Activated T-cell treated with anti-CD3 and anti-CD28 coated beads, Interleukin-2, amount 50 U/mL, for 48 hours (primary cell): ENCODE measurements around the gene LDLRAP1.
A peak's percentile ranks its signal among the peaks of the same experiment; 100 is the strongest.

ENCODE experiments used
- DNase-seq, 2 experiments: peaks; one replicate each; pipeline ENCODE4 v3.0.0-alpha.2; 2020

Gene LDLRAP1

DNA sequence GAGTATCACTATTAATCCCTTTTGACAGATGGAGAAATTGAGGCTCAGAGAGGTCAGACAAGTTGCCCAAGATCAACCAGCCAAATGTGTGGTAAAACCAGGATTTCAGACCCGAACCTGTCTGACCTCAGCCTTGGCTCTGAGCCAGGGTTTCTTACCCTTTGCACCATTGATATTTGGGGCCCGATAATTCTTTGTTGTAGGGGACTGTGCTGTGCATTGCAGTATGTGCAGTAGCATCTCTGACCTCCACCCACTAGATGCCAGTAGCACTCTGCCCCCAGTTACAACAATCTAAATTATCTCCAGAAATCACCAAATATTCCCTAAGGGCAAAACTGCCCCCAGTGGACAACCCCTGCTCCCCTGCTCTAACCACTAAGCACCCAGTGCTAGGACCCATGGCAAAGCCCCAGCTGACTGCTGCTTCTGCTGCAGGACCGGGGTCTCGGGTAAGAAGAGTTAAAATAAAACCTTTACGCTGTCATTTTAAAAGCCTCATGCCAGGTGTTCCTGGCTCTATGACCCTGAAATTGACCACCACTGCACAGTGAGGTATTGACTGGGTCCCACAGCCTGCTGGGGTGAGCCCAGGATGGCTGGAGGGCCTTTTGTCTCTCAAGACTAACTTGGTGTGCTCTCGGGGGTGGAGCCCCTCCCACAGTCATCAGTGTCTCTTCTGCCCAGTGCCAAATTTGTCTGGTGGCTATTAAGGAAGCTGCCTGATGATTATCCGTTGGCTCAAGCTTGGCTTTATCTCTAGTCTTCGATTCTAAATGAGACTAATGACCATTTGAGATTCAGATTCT lies 67.6 kb downstream of the LDLRAP1 start:
- no peak for DNase-seq

DNA sequence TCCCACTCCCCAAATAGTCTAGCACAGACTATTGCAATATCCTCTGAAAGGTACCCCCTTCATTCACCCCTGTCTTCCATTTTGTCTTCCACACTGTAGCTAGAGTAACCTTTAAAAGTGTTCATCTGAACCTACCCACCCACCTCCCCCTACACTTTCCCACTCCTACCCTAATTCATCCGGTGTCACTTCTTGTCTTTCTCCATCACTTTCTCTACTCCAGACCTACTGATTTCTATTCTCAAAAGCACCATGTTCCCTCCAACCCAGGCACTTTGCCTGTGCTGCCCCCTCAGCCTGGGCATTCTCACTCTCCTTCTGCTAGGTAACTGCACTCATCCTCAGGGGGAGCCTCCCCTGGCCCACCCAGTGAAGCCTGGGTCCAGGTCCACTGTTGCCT lies 68.4 kb downstream of the LDLRAP1 start:
- DNase-seq: no peak

DNA sequence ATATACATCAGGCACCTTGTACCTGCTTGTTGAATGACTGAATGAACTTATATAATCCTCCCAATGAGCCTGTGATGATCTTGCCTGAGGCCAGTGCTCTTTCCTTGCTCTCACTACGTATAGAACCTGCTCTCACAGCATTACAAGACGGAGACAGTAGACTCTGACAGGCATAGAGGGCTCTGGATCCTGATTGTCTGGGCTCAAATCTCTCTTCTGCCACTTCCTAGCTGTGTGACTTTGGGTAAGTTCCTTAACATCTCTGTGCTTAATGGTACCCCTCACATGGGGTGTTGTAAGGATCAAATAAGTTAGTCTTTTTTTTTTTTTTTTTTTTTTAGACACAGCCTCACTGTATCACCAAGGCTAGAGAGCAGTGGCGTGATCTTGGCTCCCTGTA lies 69.0 kb downstream of the LDLRAP1 start:
- DNase-seq: no peak

DNA sequence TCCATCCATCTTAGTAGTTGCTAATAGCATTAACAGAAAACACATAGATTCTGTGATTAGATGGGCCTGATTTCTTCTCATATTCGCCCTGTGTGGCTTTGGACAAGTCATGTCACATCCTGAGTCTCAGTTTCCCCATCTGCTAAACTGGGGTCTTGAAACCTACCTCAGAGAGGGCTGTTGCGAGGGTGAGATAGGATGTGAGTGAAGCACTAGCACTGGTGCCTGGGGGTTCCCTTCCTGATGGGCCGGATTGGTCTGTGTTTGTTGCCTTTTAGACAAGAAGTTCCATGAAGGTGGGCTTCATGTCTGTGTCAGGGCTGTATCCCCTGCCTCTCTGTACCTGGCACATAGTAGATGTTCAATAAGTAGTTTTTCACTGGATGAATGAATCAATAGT lies 69.7 kb downstream of the LDLRAP1 start:
- DNase-seq: no peak

DNA sequence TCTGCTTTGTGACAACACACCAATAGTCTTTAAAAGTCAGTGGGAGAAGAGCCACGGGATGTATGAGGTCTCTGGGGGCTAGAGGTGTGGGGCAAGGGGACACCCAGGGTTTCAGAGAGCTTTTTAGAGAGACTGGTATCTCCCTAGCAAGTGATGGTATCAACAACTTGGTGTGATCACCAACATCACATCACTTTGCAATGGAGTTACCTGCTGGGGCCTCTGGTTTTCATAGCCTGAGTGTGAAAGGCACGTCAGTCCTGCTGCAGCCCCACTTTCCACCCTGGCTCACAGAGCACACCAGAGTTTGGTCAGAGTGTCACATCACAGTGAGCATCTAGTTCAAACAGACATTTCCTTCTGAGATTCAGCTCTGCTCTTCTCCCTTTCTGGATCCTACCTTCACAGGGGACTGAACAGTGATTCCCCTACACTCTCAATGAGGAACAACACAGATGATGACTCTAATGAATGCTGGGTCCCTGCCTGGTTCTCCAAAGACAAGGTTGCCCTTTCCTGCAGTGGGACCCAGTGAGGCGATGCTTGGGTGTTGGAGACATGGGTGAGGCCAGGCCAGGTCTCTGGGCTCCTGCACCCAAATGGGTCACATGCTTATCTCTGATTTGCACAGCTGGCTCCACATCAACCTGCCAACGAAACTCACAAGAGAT lies 71.2 kb downstream of the LDLRAP1 start:
- DNase-seq: peak in 1 of 2 experiments; percentile 30

DNA sequence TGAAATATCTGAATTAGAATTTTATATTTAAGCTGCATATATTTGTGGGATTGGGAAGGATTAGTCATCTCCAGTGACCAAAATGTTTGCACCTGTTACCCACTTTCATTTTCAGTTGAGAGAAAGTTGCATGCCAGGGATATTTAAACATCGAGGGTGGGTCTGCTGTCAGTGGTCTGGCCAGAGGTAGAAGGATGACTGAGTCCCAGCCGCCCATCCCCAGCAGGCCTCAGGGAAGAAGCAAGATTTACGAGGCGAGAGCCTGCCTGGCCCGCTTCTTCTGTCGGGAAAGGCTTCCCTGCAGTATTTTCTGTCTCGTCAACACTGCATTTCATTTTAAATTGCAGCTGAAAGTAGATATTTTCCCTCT lies 71.8 kb downstream of the LDLRAP1 start:
- DNase-seq: no peak

DNA sequence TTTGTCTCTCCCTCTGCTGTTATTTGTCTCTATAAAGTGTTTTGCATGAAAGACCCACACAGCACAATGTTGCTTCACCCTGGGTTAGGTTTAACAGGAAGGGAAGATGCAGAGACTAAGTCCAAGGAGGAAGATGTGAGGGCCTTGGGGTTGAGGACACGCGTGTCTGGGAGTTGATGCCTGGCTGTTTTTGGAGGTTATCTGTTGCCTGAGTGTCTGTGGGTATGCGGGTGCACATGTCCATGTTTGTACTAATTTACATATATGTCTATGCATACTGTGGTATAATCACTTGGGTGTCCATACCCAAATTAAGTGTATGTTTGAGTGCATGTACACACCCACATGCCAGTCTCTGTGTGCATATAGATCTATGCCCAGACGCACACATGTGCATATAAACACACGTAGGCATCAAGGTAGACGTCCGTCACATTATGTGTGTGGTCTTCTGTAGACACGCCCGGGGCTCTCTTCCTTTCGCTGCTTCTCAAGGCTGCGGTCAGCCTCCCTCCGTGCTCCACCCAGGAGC lies 72.2 kb downstream of the LDLRAP1 start:
- peak in 1 of 2 experiments; percentile 42 for DNase-seq

DNA sequence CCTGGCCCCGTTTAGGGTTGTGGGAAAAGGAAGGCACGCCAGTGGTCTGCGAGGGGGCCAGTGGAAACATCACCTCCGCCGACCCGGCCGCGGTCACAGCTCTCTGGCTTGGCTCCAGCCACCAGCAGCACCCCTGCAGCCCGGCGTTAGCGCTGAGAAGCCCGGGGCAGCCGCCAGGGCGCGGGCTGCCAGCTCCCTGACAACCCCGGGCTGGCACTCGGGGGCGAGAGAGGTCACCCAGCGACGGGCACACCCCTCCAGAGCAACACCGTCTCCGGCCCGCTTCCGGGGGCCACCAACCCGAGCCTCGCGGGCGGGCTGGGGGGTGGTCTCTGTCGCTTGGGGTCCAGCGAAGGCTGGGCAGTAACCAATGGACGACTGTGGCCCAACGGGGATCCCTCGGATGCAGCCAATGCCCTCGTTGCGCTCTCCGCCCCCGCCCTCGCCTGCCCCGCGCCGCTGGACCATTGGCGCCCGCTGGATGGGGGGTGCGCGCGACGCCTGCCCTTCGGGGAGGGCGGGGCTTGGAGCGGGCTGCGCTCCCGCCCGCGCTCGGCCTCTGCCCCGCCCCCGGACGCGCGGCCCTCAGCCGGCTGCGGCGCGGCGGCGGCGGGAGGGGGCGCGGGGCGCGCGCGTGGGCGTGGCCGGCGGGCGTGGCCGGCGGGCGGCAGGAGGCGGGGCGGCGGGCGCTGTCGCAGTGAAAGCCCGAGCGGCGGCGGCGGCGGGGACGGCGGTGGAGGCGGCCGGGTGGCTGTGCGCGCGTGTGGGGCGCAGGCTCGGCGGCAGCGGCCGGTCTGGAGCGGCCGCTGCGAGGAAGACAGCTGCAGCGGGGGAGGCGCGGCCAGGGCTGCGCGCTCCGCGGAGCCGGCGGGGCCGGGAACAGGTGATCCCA lies 72.9 kb downstream of the LDLRAP1 start, which contains the start of gene MAN1C1:
Gene MAN1C1 (plus strand): TSS at position 697 of the 892 bp plus-strand sequence. CDS start 1,007 bp downstream, outside the sequence.
- DNase-seq: peak; percentile 77 to 86

DNA sequence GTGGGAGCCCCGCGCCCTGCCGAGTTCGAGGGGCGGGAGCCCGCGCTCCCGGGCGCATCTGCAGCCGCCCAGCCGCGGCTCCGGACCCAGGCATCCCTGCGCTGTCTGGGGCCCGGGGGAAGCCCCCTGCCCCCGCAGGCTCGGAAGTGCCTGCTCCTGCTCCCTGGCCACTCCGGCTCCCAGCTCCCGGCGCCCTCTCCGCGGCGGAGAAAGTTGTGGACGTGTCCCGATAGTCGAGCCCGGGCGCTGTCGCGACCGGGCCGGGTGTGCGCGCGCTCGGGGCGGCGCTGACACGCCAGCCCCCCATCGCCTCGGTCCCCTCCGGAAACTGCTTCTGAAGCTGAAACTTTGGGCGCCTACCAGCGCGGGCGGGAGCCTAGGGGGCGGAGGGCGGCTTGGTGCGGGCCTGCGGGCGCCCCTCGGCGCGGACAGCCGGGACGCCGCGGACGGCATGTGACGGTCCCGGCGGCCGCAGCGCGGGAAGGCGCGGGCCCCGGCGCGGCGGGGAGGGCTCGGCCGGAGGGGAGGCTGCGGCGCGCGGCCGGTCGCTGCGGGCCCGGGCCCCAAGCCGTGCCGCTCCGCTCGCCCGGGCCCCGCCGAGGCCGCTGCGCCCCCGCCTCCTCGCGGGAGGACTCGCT lies 73.7 kb downstream of the LDLRAP1 start:
- peak; percentile 42 to 55 for DNase-seq

DNA sequence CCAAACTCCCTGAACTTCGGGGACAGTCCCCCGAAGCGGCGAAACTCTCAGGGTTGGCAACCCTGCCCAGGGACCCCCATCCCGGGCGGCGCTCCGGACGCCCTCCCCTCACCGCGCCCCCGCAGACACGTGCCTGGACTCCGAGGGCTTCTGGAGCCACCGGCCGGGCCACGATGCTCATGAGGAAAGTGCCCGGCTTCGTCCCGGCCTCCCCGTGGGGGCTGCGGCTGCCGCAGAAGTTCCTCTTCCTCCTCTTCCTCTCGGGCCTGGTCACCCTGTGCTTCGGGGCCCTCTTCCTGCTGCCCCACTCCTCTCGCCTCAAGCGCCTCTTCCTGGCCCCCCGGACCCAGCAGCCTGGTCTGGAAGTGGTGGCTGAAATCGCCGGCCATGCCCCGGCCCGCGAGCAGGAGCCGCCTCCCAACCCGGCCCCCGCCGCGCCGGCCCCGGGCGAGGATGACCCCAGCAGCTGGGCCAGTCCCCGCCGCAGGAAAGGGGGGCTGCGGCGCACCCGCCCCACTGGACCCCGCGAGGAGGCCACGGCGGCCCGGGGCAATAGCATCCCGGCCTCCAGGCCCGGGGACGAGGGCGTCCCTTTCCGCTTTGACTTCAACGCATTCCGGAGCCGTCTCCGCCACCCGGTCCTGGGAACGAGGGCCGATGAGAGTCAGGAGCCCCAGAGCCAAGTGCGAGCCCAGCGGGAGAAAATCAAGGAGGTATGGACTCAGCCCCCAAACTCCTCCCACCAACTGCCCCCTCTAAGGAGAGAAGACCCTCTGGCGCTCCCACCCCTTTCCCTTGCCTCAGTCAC lies 74.4 kb downstream of the LDLRAP1 start:
- DNase-seq: peak; percentile 50 to 52

DNA sequence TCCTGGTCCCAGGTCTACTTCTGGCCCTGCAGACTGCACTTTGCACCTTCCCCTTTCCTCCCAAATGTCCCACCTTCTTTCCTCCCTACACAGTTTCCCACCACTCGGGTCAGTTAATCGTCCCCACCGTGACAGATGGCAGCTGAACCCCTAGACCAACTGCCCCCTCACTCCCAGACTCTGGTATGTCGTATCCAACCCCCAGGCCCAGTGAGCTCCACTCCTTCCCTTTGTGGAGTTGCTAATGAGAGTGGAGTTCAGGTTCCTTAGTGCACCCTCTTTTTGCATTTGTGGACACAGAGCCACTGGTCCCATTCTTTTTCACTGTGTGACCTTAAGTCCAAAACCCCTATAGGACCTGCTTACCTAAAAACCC lies 75.0 kb downstream of the LDLRAP1 start:
- peak in 1 of 2 experiments; percentile 41 for DNase-seq
